HCEC 1CT (cell line): ENCODE measurements around the gene TFDP2.
"Not testable (repeated sequence)": the region's sequence is repeated elsewhere in the genome, so short reads cannot be mapped to it uniquely, and the experiment has no call there.

Source experiments
- DNase-seq: peaks from one replicate; pipeline ENCODE4 v3.0.0-alpha.2; 2017

The TFDP2 gene

GRCh38 chr3:142124243-142124642 lies 25.1 kb downstream of the TFDP2 start:
- no peak for DNase-seq

DNA sequence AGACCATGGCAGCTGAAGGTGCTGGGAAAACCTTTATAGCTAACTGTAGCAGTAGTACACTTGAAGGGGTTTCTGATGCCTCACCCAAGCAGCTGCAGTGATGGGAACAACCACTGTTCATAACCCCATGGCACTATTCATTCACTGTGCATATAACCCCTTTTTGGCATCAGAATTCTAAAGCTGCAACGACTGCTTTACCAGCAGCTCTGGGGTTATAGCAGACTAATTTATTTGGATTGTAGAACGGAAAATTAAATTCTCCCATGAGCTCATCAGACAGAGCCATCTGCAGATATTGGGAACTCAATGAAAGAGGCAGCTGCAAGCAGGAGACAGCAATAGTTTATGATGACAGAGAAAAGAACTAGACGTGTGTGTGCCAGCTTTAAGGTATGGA lies 28.6 kb downstream of the TFDP2 start:
- no peak for DNase-seq

- DNase-seq = no peak
Observed at GRCh38 chr3:142118911-142119310, 30.4 kb downstream of the TFDP2 start.

- DNase-seq = peak; percentile 22
Observed at GRCh38 chr3:142117056-142117851, 32.1 kb downstream of the TFDP2 start.

GRCh38 chr3:142115867-142116668 lies 33.3 kb downstream of the TFDP2 start:
- no peak for DNase-seq

DNA sequence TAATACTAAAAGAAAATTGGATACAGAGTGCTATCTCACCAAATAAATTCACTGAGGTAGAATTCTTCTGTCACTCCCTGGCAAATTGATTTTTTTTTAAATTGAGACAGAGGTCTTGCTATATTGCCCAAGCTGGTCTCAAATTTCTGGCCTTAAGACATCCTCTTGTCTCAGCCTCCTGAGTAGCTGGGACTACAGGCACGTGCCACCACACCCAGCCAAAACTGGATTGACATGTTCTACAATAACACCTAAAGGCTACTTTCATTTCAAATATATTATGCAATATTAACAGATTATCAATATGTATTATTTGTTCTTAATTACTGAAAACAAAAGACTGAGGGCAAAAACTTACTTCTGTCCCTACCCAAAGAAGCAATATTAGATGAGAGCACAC lies 36.7 kb downstream of the TFDP2 start:
- no peak for DNase-seq

GRCh38 chr3:142106548-142106947 lies 42.8 kb downstream of the TFDP2 start:
- DNase-seq = no peak

GRCh38 chr3:142105991-142106390 lies 43.4 kb downstream of the TFDP2 start:
- no peak for DNase-seq

GRCh38 chr3:142104763-142105162 lies 44.6 kb downstream of the TFDP2 start:
- DNase-seq = no peak

- DNase-seq = peak; percentile 30
Observed at GRCh38 chr3:142098964-142099363, 50.4 kb downstream of the TFDP2 start.

DNA sequence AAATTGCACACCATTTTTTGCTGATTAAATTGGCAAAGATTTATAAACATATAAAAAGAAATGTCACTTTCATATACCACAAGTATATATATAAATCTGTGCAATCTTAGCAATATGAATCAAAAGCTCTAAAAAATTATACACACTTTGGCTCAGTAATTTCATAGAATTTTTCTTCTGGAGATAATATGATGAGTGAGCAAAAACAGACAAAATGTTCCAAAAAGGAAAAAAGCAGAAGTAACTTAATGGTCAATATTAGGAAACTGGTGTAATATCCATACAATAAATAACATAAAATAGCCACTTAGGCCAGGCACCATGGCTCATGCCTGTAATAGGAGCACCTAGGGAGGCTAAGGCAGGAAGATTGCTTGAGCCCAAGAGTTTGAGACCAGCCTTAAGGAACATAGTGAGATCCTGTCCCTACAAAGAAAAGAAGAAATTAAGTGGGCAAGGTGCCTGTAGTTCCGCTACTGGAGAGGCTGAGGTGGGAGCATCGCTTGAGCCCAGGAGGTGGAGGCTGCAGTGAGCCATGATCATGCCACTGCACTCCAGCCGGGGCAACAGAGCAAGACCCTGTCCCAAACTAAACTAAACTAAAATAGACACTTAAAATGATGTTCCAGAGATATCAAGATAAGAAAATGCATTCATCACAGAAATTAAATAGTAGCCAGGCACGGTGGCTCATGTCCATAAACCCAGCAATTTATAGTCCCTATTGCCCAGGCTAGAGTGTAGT lies 52.1 kb downstream of the TFDP2 start:
- DNase-seq = no peak

GRCh38 chr3:142095841-142096240 lies 53.5 kb downstream of the TFDP2 start:
- no peak for DNase-seq

GRCh38 chr3:142088925-142089324 lies 60.4 kb downstream of the TFDP2 start:
- DNase-seq = not testable (repeated sequence)

DNA sequence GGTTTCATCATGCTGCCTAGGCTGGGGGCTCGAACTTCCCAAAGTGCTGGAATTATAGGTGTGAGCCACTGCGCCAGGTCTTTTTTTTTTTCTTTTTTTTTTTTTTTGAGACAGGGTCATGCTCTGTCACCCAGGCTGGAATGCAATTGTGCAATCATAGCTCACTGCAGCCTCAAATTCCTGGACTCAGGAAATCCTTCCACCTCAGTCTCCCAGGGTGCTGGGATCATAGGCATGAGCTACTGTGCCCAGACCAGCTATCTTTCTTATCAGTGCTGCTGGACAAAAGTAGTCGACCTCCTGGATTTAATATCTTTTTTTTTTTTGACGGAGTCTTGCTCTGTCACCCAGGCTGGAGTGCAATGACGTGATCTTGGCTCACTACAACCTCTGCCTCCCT lies 60.8 kb downstream of the TFDP2 start:
- DNase-seq = peak; percentile 46

DNA sequence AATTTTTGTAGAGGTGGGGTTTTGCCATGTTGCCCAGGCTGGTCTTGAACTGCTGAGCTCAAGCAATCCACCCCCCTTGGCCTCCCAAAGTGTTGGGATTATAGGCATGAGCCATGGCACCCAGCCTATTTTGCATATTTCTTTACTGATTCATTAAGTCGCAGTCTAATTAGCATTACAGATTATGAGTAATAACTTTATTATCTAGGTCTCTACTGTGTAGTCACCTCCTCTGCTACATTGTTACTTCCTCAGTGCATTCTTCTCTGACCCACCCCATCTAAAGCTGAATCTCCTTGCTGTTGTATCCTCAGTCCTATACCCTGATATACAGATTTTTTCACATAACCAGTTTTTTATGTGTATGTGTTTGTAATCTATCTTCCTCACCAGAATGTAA lies 61.7 kb downstream of the TFDP2 start:
- DNase-seq = peak; percentile 86

DNA sequence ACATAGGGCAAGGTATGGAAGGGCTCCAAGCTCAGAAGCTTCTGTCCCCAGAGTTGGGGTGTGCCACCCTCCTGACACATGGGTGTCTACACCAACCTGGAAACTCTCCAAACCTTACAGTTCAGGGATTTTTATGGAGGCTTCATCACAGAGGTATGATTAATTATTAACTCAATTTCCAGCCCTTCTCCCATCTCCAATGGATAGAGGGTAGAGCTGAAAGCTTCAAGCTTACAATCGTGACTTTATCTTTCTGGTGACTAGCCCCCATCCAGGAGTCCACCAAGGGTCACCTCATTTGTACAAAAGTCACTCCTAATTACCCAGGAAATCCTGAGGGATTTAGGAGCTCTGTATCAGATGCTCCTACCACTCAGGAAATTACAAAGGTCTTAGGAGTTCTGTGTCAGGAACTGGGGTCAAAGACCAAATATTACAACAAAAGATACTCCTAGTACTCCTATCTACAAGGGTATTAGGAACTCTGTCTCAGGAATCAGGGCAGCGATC lies 62.7 kb downstream of the TFDP2 start:
- DNase-seq = no peak

DNA sequence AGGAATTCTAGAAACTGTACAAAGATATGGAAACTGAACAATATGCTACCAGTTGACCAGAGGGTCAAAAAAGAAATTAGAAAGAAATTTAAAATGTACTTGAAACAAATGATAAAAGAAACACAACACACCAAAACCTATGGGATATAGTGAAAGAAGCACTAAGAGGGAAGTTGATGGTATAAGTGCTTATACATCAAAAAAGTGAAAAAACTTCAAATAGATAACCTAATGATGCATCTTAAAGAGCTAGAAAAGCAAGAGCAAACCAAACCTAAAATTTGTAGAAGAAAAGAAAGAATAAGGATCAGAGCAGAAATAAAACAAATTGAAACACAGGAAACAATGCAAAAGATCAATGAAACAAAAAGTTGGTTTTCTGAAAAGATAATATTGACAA lies 68.2 kb downstream of the TFDP2 start:
- no peak for DNase-seq

DNA sequence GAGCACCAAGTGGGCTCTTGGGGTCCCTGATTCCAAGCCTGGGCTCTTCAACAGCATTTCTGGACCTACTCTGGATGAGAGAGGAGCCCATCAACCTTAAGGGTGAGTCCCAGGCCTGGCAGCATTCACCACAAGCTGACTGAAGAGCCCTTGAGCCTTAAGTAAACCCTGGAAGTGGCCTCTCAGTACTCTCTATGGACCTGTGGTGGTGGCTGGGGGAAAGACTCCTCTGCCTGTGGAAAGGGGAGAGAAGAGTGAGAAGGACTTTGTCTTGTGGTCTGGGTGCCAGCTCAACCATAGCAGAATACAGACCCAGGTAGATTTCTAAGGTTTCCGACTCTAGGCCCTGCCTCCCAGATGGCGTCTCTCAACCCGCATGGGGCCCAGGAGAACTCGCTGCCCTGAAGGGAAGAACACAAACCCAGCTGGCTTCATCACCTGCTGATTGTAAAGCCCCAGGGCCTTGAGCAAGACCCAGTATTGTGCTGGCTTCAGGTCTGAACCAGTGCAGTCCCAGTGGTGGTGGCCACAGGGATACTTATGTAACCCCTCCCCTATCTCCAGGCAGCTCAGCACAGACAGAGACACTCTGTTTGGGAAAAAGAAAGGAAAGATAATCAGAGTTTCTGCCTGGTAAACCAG lies 71.4 kb downstream of the TFDP2 start:
- DNase-seq = no peak

- DNase-seq = no peak
Observed at GRCh38 chr3:142077155-142077858, 72.0 kb downstream of the TFDP2 start.

- not testable (repeated sequence) for DNase-seq
Observed at GRCh38 chr3:142075656-142076055, 73.7 kb downstream of the TFDP2 start.

GRCh38 chr3:142072816-142073215 lies 76.5 kb downstream of the TFDP2 start:
- DNase-seq = no peak

DNA sequence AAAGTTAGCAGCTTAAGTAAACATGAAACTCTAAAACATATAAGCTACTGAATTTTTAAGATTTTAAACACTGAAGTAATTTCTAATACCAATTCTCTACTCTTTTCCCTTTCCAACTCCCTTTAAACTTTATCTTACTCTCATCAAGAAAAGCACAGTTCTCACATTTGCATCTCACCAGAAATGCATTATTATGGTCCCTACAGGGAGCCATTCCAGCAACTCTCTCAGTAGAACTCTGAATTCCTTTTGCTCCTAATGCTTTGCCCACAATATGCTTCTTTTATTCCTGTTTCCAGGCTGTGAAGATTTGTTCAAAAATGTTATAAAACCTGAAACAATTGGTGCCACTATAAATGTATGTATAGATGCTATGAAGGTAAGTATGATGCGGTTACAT lies 83.4 kb downstream of the TFDP2 start:
- DNase-seq = no peak
